HG02759 (cell line): Measurements from ENCODE around the gene CDK6.
"Not testable (repeated sequence)": the region's sequence is repeated elsewhere in the genome, so short reads cannot be mapped to it uniquely, and the experiment has no call there.

ENCODE experiments used
- ATAC-seq: cut with Tn5 transposase; IDR thresholded peaks from one replicate; pipeline ENCODE4 v1.9.1; 2021; ENCODE audit warnings: mild to moderate bottlenecking, moderate library complexity; ENCODE audit not compliant: unreplicated experiment

Gene CDK6

GRCh38 chr7:92763636-92764423, 72.5 kb downstream of the CDK6 start:
- no peak for ATAC-seq

- no peak for ATAC-seq
Measured at GRCh38 chr7:92762851-92763250, 73.5 kb downstream of the CDK6 start.

- no peak for ATAC-seq
Measured at GRCh38 chr7:92761391-92762097, 74.8 kb downstream of the CDK6 start.

- ATAC-seq: no peak
Measured at GRCh38 chr7:92758796-92759431, 77.5 kb downstream of the CDK6 start.

GRCh38 chr7:92757311-92757910, 79.0 kb downstream of the CDK6 start:
- not testable (repeated sequence) for ATAC-seq

GRCh38 chr7:92755680-92756079, 80.7 kb downstream of the CDK6 start:
- no peak for ATAC-seq

GRCh38 chr7:92754919-92755581, 81.3 kb downstream of the CDK6 start:
- no peak for ATAC-seq

- no peak for ATAC-seq
Measured at GRCh38 chr7:92753614-92754013, 82.8 kb downstream of the CDK6 start.

GRCh38 chr7:92751902-92752901, 84.2 kb downstream of the CDK6 start:
- ATAC-seq: no peak

- ATAC-seq: no peak
Measured at GRCh38 chr7:92750946-92751345, 85.4 kb downstream of the CDK6 start.

- ATAC-seq: no peak
Measured at GRCh38 chr7:92750447-92750839, 85.9 kb downstream of the CDK6 start.

GRCh38 chr7:92749832-92750446, 86.4 kb downstream of the CDK6 start:
- no peak for ATAC-seq

GRCh38 chr7:92749327-92749755, 87.0 kb downstream of the CDK6 start:
- no peak for ATAC-seq

- no peak for ATAC-seq
Measured at GRCh38 chr7:92748495-92748894, 87.9 kb downstream of the CDK6 start.

GRCh38 chr7:92747041-92747835, 89.1 kb downstream of the CDK6 start:
- ATAC-seq: no peak

GRCh38 chr7:92745241-92745640, 91.1 kb downstream of the CDK6 start:
- ATAC-seq: no peak

GRCh38 chr7:92744180-92744579, 92.2 kb downstream of the CDK6 start:
- not testable (repeated sequence) for ATAC-seq

GRCh38 chr7:92742186-92742585, 94.2 kb downstream of the CDK6 start:
- ATAC-seq: no peak
